IPS-18c (cell line): Measurements from ENCODE around the gene COL15A1.

Experiments
- H3K4me3 ChIP-seq: 2 replicates; pipeline ENCODE4 v1.7.0; 2013; ENCODE audit warnings: low read depth, mild to moderate bottlenecking, low read length, moderate library complexity; ENCODE audit not compliant: insufficient read depth
- H3K9me3 ChIP-seq: one replicate; pipeline ENCODE4 v1.6.1; 2013; ENCODE audit warnings: mild to moderate bottlenecking, low read length, moderate library complexity; ENCODE audit not compliant: control insufficient read depth, insufficient read depth

Gene COL15A1

GRCh38 chr9:98961513-98962180 is 17.9 kb downstream of the COL15A1 start:
- peaks cover 5% of the 10 kb centered on the region for H3K9me3 ChIP-seq
- H3K4me3 ChIP-seq, result no peak overlapping the region

DNA sequence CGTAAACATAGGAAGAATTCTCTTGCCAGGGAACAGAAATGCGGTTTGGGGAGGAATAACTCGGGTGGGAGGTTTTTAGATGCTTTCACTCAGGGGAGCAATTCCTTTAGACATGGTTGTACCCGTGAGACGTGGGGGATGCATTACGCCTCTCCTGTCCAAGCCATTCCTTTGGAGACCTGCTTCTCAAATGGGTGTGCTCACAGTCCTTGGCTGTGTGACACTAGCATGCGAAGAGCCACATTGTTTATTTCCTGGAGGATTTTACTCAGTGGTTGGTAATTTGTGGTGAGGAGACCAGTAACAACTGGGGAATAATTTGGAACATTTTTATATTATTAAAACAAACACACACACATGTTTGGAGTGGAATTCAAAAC is 18.5 kb downstream of the COL15A1 start:
- H3K4me3 ChIP-seq, result no peak overlapping the region
- peaks cover 5% of the 10 kb centered on the region for H3K9me3 ChIP-seq

DNA sequence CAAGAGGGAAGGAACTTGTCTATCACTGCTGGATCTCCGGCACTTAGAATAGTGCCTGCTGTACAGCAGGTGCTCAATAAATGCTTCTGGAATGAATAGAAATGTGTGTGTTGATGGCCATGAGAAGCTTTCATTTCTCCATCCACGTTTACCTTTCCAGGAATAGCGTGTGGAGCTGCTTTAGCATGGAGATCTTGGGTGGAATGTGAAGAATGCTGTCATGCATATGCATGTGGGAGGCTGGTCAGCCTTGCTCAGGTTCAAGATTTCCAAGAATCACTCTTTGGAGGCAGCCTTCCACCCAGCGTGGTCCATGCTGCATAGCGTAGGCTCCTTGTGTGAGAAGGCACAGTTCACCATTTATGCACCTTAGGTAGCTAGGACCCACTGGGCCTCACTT is 19.2 kb downstream of the COL15A1 start:
- Histone ChIP-seq H3K4me3 (no peak overlapping the region), H3K9me3 (peaks cover 2% of the 10 kb centered on the region)

DNA sequence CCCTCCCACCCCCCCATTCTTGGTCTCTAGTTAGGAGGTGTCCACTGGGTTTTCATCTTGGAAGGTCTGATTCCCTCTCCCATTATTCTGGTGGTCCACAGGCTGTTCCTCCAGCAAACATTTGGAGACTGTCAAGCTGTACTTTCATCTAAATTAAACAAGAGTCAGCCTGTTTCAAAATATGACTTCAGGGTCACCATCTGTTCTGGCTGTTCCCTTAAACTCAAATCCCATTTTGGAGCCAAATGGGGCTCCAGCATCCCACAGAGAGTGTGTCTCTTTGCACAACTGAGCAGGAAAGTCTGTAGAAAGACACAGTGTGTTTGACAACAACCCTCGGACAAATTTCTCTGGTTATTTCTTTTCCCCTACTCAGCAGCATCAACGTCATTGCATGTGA is 20.5 kb downstream of the COL15A1 start:
- Histone ChIP-seq H3K4me3 (no peak overlapping the region), H3K9me3 (peaks cover 2% of the 10 kb centered on the region)

DNA sequence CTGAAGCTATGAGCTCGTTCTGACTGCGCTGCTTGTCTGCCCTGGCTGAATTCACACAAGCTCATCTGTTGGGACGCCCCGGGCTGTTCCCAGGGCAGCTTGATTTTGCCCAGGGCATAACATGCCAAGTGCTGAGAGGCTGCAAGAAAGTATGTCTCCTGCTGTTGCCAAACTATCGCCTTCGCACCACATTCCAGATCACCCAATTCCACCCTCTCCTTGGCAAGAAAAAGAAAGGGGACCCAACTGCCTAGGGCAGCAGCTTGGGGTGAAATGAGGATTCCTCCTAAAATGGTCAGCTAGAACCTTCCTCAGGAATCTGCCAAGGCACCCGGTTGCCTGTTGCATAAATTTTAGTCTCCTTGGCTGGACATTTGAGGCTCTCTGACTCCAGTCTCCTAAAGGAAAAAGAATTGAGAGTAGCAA is 21.2 kb downstream of the COL15A1 start:
- Histone ChIP-seq H3K4me3 (no peak overlapping the region), H3K9me3 (peaks cover 2% of the 10 kb centered on the region)

DNA sequence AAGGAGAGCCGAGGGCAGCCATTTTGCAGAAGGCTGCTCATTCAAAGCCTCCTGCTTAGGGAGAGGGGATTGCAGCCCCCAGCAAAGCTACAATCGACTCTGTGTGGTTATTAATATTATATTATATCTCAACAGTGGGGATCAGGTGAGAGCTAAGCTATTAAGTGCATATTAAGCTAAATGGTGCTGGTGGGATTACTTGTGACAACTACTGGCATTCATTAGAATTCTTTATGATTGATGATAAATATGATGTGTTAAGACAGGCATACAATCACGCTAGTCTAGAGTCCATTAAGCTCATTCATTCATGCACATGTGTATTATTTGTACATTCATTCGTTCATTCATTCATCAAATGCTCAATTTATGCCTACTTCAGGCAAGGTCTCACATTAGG is 23.0 kb downstream of the COL15A1 start:
- H3K4me3 ChIP-seq, result no peak overlapping the region
- peaks cover 2% of the 10 kb centered on the region for H3K9me3 ChIP-seq

- peaks cover 2% of the 10 kb centered on the region for H3K9me3 ChIP-seq
- no peak overlapping the region for H3K4me3 ChIP-seq
Measured at GRCh38 chr9:98967257-98967656, 23.6 kb downstream of the COL15A1 start.

- Histone ChIP-seq H3K9me3 (peaks cover 2% of the 10 kb centered on the region), H3K4me3 (no peak overlapping the region)
Measured at GRCh38 chr9:98967680-98968079, 24.0 kb downstream of the COL15A1 start.

- Histone ChIP-seq H3K9me3 (peaks cover 2% of the 10 kb centered on the region), H3K4me3 (no peak overlapping the region)
Measured at GRCh38 chr9:98968601-98969337, 25.1 kb downstream of the COL15A1 start.

- H3K9me3 ChIP-seq, result no peaks in the 10 kb centered on the region
Measured at GRCh38 chr9:98970532-98971041, 26.9 kb downstream of the COL15A1 start.

GRCh38 chr9:98971168-98971914 is 27.6 kb downstream of the COL15A1 start:
- no peak overlapping the region for H3K4me3 ChIP-seq

More at GRCh38 chr9:98970532-98971041, 26.9 kb downstream of the COL15A1 start:
- H3K4me3 ChIP-seq, result no peak overlapping the region

GRCh38 chr9:98971915-98972223 is 28.2 kb downstream of the COL15A1 start:
- H3K9me3 ChIP-seq, result no peaks in the 10 kb centered on the region

More at GRCh38 chr9:98971168-98971914, 27.6 kb downstream of the COL15A1 start:
- H3K9me3 ChIP-seq, result no peaks in the 10 kb centered on the region

DNA sequence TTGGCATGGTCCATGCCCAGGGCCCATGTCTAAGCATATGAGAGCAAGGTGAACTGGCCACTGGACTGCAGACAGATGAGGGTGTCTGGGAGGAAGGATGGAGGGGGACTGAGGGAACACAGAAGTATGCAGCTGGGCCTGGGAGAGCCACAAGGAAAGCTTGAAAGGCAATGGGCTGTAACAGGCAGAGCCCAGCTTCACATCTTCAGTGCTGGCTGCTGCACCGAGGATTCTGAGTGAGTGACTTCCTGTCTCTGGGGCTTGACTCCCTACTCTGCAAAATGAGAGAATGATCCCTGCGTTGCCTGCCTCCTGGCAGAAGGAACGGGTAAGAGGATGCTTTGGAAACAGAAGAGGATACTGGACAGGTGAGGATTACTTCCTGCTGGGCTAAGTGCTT is 29.0 kb downstream of the COL15A1 start:
- Histone ChIP-seq H3K9me3 (no peaks in the 10 kb centered on the region), H3K4me3 (no peak overlapping the region)

More at GRCh38 chr9:98971915-98972223, 28.2 kb downstream of the COL15A1 start:
- no peak overlapping the region for H3K4me3 ChIP-seq

- no peaks in the 10 kb centered on the region for H3K9me3 ChIP-seq
- H3K4me3 ChIP-seq, result no peak overlapping the region
Measured at GRCh38 chr9:98973171-98973570, 29.5 kb downstream of the COL15A1 start.

DNA sequence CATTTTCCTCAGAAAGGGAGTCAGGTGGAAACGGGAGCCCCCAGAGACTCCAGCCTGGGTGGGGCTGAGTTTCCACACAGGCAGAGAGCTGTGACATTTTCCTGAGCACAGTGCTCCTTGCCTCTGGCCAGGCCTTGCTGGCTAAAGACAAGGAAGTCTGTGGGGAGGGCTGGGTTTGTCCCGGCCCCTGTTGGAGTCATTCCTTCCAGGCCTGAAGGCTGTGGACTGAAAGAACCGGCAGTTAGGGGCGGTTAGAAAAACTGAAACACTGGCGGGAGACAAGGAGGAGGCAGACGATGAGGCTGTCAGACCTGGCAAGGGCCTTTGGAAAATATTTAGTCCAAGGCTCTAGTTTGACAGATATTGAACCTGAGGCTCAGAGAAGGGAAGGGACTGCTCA is 29.9 kb downstream of the COL15A1 start:
- no peaks in the 10 kb centered on the region for H3K9me3 ChIP-seq
- no peak overlapping the region for H3K4me3 ChIP-seq

DNA sequence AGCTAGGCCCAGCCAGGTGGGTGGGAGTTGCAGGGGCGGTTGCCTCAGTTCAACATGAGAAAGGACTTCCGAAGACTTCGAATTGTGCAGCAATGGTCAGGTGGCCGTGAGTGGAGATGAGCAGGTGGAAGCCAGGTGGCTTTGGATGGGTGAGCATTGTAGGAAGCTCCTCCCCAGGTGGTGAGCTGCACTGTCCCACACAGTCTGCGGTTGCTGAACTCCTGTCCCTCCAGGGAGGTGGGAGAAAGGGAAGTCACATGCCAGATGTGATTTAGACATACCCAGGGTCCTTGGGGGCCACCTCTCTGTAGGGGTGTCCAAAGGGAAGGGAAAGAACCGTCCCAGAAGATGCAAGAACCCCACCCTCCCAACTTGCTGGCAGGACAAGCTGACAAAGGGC is 30.4 kb downstream of the COL15A1 start:
- no peaks in the 10 kb centered on the region for H3K9me3 ChIP-seq

GRCh38 chr9:98974554-98974953 is 30.8 kb downstream of the COL15A1 start:
- Histone ChIP-seq H3K4me3 (no peak overlapping the region), H3K9me3 (no peaks in the 10 kb centered on the region)

More for the DNA sequence above, 30.4 kb downstream of the COL15A1 start:
- H3K4me3 ChIP-seq, result no peak overlapping the region
